GM18861 (cell line): Measurements from ENCODE around the gene ITPKB.
"Not testable (repeated sequence)": the region's sequence is repeated elsewhere in the genome, so short reads cannot be mapped to it uniquely, and the experiment has no call there.

Experiments used
- ATAC-seq: cut with Tn5 transposase; IDR thresholded peaks from one replicate; pipeline ENCODE4 v1.9.1; 2021; ENCODE audit not compliant: unreplicated experiment

ITPKB gene

DNA sequence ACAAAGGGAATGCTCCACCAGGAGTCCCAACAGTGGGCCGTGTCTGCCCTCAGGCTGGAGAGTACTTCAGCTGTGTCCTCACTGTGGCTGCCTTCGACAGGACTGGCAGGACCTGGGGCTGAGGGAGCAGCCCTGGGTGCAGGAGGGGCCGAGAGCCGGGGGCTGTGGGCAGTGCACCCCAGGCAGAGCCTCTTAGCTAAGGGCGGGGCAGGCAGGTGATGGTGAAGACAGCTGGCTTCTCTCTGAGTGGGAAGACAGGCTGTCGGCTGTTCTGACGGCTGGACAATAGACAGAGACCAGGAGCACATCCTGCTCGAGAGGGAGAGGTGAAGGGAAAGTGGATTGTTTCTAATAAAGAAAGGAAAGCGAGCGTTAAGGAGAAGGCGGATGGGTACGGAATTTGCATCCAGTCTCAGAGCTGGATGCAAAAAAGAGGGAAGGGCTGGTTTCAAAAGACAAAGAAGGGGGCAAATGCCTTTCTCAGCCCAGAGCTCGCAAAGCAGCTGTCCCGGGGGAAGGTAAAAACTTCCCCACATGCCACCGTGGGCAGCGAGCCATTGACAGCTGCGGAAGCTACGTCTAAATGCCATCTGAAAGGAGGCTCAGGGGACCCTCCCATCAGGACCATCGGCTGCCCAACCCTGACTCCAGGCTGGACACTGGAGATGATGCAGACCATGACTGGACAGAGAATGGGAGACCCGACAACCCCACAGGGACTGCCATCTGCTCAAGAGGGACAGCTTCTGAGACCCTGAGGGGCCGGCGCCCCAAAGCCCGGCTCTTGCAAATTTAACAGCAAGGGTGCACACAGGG is 98.6 kb downstream of the ITPKB start:
- no peak for ATAC-seq

DNA sequence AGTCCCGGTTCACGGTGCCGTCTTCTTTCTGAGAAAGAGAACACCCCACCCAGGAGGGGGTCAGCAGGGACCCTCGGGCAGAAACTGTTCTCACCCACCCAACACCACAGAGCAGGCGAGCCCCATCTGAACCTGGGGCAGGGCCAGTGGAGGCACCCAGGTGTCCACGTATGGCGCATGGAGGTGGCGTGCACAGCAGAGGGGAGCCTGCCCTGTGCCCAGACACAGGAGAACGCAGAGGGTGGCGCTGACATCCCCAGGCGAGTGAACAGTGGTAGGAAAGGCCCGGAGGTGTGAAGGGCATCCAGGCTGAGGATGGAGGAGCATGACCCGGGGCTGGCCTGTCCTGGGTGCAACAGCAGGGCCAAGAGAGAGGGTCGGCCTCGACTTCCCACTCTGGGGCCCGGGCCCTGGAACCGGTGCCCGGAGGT is 99.4 kb downstream of the ITPKB start:
- no peak for ATAC-seq

DNA sequence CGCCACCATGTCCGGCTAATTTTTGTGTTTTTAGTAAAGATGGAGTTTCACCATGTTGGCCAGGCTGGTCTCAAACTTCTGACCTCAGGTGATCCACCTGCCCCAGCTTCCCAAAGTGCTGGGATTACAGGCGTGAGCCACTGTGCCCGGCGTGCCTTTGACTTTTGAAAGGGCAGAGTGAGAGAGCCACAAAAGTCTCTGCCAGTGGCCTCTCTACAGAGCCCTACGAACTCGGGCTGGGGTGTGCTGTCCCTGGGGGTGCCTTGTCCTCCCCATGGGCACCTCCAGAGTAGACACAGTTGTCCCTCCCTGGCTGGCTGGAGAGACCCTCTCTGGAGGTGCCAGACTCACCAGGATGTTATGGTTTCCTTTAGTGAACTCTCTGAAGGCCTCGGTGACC is 99.9 kb downstream of the ITPKB start:
- ATAC-seq: not testable (repeated sequence)

DNA sequence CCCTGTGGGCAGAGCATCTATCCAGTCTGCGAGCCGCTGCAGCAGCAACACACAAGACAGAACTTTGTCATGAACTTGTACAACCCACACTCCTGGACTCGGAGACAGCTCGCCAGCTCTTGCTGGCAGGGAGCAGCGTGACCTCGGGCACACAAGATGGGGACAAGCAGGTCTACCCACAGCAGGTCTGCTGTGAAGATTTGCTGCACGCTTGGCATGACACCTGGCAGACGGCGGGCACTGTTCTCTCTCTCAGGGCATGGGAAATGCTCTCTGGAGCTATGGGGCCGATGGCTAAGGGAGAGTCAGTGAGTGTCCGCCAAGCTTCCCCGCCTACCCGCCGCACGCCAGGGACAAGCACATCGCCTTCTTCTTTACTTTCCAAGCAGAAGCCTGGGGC is 100.5 kb downstream of the ITPKB start:
- ATAC-seq: no peak

DNA sequence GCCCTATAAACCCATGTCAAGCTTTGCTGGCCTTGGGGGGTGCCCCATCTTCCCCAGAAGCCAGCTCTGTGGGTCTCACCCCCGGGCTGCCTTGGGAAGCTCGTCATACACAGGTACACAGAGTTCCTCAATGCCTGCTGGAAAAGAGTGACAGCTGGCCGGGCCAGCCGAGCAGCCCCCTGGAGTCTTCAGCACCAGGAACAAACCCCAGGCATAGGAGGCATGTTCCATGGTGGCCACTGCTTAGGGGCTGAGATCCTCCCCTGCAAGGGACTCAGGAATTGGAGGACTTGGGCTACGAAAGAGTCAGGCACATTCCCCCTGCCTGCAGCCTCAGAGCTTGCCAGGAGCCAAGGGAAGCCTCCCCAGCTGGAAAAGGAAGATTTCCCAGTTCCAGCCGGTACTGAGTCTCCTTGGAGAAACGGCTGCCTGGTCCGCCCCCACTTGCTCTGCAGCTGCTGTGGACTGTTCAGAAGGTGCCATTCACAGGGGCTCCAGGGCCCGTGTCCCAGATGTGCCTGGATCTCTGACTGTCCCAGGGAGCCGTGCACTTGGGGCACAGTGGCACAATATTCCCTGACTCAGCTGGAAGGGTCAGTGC is 101.0 kb downstream of the ITPKB start:
- no peak for ATAC-seq

DNA sequence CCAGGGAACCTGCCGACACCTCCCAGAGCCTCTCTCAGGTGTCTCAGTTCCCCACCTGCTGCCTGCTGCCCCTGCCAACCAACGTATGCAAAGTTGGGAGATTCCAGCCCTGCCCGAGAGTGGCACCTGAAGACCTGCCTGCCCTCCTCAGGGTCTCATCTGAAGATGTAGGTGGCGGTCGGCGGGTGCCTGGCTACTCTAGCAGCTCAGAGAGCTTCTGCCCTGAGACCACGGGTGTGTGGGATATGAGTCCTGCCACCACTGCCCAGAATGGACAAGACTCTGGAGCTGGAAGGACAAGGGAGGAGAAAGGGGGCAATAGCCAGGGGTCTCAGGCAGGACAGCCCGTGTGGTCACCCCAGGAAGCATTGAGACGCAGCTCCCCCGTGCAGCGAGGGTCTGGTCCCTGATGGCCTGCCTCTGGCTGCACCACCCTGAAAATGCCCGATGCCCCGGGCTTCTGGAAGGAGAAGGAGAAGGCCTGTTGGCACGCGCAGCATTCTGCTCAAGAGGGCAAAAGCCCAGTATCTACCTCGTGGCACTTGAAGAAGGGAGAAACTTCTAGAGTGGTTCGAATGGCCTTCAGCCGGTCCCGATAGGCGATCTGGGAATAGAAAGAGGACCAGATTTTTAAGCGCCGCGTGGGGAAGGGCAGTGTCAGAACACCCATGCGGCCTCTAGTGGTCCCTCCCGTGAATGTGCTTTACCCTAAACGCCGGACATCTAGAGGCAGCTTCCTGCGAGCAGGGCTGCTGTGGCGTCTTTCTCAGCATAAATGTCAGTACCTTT is 101.7 kb downstream of the ITPKB start:
- no peak for ATAC-seq

DNA sequence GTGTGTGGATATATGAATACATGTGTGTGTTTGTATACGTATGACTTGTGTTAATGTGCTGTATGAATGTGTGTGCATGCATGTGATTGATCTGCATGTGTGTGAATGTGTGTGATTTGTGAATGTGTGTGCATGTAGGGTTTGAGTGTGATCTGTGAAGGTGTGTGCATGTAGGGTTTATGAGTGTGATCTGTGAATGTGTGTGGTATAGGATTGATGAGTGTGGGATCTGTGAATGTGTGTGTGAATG is 102.3 kb downstream of the ITPKB start:
- ATAC-seq: no peak

DNA sequence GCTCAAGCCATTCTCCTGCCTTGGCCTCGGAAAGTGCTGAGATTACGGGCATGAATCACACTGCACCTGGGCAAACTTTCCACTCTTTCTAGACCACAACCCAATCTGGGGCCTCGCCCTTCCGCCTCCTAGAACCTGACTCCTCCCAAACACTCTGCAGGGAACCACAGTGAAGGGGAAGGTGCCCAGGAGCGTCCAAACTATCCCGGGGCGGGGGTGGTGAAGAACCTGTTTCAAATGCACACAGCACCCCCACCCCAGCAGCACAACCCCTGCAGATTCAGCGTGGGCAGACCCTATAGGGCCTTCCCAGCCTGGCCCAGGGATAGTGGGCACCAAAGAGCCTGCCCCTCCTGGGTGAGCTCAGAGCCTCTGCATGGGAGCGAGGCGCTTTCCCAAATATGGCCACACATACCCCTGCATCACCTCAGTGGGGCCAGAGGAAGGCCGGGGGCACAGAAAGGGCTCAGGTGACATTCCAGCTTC is 103.6 kb downstream of the ITPKB start:
- ATAC-seq: no peak

DNA sequence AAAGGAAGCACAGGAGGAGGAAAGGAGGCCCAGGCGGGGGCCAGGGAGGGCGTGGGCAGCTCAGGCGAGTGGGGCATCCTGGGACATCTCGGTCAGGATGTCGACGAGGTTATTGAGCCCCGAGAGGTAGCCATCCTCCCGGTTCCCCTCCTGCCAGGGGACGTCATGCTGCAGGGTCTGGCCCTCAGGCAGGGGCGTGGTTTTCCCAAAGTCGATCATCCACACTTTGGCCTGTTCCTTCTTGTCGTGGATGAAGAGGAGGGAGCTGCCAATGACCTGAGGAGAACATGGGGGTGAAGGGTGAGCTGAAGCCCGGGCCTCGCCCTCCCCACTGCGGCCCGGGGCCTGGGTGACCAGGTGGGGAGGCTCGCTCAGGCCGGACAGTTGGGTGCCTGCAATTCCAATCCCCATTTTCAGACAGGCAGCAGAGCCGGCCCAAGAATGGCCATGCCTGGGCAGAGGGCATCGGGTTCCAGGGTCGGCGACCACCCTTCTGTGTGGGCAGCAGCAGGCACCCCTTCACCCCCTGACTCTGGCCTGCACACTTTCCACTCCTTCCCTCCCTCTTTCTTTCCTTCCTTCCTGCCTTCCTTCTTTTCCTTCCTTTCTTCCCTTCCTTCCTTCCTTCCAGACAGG is 104.4 kb downstream of the ITPKB start:
- ATAC-seq: no peak

DNA sequence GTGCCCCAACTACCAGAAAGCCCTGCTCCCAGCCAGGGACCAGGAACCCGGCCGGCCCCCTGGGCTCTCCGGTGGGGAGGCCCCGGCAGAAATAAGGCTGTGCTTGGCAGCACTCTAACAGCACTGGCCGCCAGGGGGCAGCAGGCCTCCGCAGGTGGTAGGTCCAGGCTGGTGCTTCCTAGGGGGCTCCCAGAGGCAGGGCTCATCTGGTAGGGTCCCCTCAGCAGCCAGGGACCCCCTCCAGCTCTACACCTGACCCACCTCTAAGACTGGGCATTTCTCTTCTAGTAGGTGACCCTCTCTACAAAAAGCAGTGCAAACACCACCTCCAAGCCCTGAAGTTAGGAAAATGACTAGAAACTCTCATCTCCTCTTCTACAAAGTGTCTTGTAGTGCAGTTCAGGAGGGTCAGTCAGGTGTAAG is 104.9 kb downstream of the ITPKB start:
- ATAC-seq: peak; percentile 70

DNA sequence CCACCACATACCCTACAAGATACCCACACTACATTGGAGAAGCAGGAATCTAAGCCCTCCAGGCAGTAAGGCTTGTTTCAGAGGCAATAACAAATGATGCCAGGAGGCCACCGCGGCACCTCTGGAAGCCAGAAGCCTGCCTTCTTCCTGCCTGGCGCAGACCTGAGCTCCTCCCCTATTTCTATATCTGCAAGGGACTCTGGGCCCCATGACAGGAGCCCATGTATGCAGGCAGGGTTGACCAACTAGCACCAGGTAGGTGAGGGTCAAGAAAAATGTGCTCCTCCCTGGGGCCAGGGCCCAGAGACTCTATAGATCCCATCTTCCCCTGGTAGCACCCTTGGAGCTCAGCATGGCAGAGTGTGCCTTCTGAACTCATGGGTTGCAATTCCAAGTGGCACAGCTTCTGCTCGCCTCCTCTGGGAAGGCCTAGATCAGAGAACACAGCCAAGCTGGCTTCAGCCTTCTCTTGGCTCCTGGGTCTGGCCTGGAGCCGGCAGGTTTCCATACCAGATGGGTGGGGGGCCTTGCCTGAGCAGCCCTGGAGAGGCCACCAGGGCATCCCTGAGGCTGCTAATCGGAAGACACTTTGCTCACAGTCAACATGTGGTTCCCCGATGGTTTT is 105.4 kb downstream of the ITPKB start:
- ATAC-seq: peak; percentile 2

DNA sequence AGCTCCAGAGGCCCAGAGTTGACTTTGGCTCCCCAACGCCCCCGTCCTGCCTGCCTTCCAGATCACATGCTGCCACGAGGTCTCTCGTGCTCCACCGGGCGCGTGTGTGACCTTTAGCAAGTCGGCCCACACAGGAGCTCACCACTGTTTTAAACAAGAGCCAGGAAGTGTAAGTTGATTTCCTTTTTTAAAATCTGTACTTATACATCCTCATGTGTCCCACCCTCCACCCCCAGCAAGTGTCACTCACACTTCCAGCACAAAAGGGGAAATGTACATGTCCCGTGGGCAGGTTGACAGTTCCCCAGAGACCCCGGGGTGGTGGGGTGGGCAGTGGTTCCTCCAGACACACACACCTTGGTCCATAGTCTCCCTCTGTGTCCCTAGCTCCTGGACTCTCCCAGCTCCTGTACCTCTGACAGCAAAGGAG is 106.1 kb downstream of the ITPKB start:
- ATAC-seq: no peak

DNA sequence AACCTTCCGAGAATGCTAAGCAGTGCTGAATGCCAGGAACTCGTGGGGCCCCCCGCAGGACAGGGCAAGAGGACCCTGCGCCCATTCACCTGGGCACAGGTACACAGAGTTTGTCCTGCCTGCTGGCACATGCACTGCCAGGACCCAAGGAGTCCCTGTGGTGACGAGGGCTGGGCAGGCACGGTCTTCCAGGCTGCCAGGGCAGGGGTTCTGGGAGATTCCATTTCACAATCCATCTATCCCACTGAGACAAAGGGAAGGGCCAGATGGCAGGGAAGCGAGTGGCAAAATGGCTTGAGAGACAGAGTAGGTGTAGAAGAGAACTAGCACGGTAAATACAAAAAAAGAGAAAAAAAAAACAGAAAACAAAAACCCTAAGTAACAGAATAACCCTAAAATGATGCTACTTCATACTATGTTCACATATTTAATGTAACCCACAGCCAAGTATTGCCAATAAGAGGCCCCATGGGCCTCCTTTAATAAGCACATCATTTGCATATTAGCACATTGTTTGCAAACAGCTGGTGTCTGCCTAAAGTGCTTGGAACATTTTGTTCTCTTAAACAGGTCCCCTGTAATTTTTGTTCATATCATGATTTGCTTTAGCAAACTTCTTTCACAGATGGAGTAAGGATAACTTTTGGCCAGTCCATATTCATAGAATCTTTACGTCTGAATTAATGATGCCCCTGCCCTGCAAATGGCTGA is 106.8 kb downstream of the ITPKB start:
- ATAC-seq: no peak

DNA sequence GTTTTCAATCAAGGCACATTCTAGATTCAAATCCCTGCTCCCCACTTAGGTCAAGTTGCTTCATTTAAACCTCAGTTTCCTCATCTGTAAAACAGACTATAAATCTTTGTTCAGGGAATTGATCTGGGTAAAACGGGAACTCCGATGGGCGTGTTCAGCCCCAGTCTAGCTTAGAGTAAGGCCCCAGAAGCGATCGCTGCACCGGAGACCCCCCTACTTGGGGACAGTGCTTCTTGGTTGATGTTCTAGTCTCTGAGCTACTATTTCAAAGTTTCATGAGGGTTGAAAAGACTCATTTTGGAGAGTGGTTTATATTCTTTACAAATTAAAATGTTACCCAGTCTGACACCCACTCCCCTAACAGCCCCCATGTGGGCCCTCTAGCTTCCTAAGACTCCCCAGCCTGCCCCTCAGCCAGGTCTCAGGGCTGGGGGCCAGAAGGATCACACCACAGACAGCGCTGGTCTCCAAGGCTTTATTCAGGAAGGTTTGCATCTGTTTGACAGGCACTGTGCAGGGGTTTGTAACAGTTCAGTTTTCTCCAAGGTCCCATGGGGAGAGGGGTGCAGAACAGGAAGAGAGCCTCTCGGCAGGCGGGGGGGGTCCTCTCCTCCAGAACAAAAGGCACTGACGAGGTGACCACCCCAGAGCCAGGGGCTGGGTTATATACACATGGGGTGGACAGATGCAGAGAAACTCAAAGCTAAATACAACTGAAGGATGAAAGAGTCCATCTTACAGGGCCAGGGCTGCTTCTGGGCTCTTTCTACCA is 107.7 kb downstream of the ITPKB start:
- no peak for ATAC-seq

DNA sequence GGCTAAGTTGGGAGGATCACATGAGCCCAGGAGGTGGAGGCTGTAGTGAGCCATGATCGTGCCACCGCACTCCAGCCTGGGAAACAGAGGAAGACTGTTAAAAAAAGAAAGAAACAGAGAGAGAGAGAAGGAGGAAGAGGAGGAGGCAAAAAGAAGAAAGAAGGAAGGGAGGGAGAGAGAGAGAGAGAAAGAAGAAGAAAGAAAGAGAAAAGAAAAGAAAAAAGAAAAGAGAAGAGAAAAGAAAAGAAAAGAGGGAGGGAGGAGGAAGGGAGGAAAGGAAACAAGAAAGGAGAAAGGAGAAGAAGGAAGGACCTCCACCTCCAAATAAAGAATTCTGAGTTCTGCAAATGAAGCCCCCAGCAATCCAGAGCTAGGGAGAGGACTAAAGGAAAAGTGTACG is 108.5 kb downstream of the ITPKB start:
- ATAC-seq: no peak

DNA sequence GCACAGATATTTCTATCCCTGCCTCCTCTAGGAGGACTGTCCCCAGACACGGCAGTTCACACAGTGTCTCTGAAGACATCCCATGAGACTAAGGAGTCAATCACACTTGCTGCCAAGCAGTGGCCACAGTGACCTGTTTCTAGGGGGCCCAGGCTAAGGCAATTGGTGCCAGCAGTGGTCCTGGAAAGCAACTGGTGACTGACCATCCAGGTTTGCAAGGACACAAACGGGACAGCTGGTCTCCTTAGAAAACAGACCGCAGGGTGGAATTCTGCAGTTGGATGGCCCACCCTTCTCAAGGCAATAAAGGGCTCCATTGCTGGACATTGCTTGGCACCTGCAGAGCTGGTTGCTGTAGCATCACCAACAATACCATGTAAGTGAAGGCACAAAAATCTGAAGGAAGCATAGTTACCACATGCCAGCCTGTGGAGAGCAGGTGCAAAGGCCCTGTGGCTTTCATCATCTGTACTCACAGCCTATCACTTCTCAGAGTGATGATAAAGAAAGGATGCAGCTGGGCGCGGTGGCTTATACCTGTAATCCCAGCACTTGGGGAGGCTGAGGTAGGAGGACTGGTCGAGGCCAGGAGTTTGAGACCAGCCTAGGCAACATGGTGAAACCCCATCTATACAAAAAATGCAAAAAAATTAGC is 109.1 kb downstream of the ITPKB start:
- ATAC-seq: no peak

DNA sequence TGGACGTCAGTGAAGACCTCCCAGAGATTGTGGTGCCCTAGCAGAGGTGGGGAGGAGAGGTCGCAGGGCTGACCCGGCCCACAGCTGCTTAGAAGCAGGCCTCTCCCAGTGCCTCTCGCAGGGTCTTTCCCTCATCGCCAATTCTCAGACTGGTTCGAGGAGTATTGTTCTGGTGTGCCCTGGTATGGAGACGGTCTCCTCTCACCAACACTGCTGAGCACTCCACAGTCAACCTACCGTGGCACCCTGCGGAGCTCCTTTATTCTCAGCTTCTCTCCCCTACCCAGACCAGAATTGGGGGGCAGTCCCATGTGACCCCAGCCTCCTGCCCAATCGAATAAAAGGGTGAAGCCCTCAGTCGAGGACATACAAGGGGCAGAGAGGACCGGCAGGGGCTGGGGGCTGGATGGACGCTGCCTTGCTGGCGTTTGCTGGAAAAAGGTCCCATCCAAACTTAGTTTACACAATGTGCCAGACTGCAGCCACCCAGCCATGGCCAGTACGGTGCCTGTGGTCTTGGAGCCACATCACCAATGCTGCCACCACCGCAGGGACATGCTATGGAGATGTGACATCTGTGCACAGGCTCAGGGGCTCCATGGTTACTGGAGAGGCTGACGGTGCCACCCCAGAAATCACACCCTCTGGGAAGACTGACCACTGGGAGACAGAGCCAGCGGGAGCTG is 109.7 kb downstream of the ITPKB start:
- no peak for ATAC-seq

DNA sequence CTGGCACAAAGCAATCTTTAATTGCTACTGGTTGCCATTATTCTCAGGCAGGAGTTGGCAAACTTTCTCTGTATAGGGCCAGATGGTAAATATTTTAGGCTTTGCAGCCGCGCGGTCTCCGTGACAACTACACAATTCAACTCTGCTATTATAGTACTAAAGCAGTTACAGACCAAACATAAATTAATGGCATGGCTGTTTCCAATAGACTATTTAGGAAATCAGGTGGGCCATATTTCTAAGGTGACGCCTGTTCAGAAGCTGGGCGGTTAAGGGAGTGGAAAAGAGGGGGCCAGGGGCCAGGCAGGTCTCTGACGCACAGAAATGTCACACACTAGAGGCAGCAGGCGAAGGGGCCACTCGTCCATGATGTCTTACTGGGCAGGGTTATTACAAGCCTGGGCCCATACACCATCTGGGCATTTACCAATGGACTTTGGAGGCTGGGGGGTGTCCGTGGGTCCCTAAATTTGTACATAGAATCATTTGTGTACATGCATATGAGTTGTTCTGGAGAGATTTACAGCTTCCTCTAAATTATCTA is 110.4 kb downstream of the ITPKB start:
- ATAC-seq: no peak
